ENCODE data around the gene SDC4. TPM values are rescaled to one million over a fixed set of nuclear protein-coding genes. Genes with fewer than 3 reads are reported as not detected.

Gene SDC4
- total RNA-seq, 3 donors from 2014 or later = 114 to 145 (median 122) TPM

DNA sequence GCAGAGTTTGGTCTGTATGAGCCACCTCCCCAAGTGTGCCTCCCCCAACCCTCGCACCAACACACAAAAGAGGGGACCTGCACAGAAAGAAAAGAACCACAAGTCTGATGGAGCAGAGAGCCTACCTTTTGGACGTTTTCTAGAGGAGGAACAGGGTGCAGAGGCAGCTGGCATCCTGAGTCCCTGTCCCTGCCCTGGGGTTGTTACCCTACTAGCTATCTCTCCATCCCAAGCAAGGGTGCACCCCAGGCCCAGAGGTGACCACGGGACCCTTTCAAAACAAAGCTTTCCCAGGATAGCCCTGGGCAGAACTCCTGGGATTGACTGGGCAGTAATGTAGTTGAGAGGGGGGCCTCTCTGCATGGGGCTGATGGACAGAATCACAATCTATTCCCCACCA is 30.4 kb downstream of the SDC4 start:
- Histone ChIP-seq H3K9me3 (no peaks in the 10 kb centered on the region), H3K36me3 (ENCODE audit: low read depth) (no peaks in the 10 kb centered on the region), H3K4me3 (no peak overlapping the region), H3K4me1 (ENCODE audit: low read depth) (peaks cover 26% of the 10 kb centered on the region)
- TF ChIP-seq, protein P1, sequence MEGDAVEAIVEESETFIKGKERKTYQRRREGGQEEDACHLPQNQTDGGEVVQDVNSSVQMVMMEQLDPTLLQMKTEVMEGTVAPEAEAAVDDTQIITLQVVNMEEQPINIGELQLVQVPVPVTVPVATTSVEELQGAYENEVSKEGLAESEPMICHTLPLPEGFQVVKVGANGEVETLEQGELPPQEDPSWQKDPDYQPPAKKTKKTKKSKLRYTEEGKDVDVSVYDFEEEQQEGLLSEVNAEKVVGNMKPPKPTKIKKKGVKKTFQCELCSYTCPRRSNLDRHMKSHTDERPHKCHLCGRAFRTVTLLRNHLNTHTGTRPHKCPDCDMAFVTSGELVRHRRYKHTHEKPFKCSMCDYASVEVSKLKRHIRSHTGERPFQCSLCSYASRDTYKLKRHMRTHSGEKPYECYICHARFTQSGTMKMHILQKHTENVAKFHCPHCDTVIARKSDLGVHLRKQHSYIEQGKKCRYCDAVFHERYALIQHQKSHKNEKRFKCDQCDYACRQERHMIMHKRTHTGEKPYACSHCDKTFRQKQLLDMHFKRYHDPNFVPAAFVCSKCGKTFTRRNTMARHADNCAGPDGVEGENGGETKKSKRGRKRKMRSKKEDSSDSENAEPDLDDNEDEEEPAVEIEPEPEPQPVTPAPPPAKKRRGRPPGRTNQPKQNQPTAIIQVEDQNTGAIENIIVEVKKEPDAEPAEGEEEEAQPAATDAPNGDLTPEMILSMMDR (IDR thresholded peaks at IDR 0.05) = no peak
- intact Hi-C loops (cut with DNase I, micrococcal nuclease) = loop anchor here in 1 of 2 donors (10.0 kb wide), 1 partner anchor 457 kb away; no protein-coding TSS in a partner anchor
- DNase-seq (no peak), ATAC-seq (no peak)

DNA sequence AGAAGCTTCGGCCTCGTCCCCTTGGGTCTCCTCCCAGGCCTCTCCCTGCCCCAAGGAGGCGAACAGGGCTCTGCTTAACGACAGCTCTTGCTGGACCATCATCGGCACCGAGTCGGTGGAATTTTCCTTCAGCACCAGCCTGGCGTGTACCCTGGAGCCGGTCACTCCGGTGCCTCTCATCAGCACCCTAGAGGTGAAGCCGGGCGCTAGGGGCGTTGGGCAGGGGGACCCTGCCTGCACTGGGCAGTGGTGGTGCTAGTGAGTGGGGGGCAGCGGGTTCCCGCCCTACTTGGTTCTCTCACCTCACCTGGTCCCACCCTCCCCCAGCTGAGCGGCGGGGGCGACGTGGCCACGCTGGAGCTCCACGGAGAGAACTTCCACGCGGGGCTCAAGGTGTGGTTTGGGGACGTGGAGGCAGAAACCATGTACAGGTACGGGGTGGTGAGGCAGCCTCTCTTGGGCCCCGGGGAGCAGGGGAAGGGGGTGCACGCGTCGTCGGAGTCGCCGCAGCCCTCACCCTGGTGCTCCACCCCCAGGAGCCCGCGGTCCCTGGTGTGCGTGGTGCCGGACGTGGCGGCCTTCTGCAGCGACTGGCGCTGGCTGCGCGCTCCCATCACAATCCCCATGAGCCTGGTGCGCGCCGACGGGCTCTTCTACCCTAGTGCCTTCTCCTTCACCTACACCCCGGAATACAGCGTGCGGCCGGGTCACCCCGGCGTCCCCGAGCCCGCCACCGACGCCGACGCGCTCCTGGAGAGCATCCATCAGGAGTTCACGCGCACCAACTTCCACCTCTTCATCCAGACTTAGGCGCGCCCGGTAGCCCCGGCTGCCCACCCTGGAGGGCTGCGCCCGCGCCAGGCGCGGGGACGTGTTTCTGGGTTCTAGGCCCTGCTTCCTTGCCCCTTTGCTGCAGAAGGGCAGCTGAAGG is 31.8 kb downstream of the SDC4 start:
- no peak overlapping the region for H3K4me3 ChIP-seq
- no peak for ATAC-seq
- TF ChIP-seq, protein P1 (IDR thresholded peaks at IDR 0.05) = no peak
- H3K9me3 ChIP-seq = no peaks in the 10 kb centered on the region
- no peak for DNase-seq
- intact Hi-C loops (cut with DNase I, micrococcal nuclease) = loop anchor here in 1 of 2 donors (10.0 kb wide), 1 partner anchor 458 kb away; no protein-coding TSS in a partner anchor
- peaks cover 12% of the 10 kb centered on the region for H3K4me1 ChIP-seq (ENCODE audit: low read depth)
- no peaks in the 10 kb centered on the region for H3K36me3 ChIP-seq (ENCODE audit: low read depth)

DNA sequence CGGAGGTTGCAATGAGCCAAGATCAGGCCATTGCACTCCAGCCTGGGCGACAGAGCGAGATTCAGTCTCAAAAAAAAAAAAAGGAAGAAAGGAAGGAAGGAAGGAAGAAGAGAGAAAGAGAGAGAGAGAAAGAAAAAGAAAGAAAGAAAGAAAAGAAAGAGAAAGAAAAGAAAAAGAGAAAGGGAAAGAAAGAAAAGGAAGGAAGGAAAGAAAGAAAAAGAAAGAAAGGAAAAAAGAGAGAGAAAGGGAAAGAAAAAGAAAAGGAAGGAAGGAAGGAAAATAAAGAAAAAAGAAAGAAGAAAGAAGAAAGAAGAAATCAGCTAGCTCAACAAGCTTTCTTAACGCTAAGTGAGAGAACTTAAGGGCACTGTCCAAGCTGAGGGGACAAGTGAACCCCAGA is 32.6 kb downstream of the SDC4 start:
- Histone ChIP-seq H3K4me3 (no peak overlapping the region), H3K36me3 (ENCODE audit: low read depth) (no peaks in the 10 kb centered on the region), H3K9me3 (no peaks in the 10 kb centered on the region), H3K4me1 (ENCODE audit: low read depth) (peaks cover 6% of the 10 kb centered on the region)
- intact Hi-C loops (cut with DNase I, micrococcal nuclease) = loop anchor here in 1 of 2 donors (10.0 kb wide), 1 partner anchor 459 kb away; no protein-coding TSS in a partner anchor
- ATAC-seq = no peak
- TF ChIP-seq, protein P1 (IDR thresholded peaks at IDR 0.05) = no peak
- no peak for DNase-seq

DNA sequence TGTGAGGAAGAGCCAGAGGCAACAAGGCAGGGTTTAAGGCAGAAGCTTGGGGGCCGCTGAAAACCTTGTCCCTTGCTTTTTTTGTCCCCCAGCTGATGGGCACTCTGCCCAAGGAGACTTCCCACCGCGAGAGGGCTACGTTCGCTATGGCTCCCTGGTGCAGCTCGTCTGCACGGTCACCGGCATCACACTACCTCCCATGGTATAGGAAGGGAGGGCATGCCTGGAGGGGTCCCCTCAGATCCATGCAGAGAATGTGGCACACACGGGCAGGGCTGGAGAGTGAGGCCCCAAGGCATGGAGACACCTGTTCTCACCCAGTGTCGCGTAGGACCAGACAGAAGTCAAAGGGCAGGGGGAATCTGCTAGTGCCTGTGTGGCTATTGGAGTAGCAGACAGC is 34.3 kb downstream of the SDC4 start:
- Histone ChIP-seq H3K9me3 (no peaks in the 10 kb centered on the region), H3K4me3 (no peak overlapping the region), H3K36me3 (ENCODE audit: low read depth) (no peaks in the 10 kb centered on the region), H3K4me1 (ENCODE audit: low read depth) (no peaks in the 10 kb centered on the region)
- DNase-seq (no peak), ATAC-seq (no peak)
- intact Hi-C loops (cut with DNase I, micrococcal nuclease) = loop anchor here in 1 of 2 donors (10.0 kb wide), 1 partner anchor 461 kb away; no protein-coding TSS in a partner anchor
- TF ChIP-seq, protein P1 (IDR thresholded peaks at IDR 0.05) = no peak

DNA sequence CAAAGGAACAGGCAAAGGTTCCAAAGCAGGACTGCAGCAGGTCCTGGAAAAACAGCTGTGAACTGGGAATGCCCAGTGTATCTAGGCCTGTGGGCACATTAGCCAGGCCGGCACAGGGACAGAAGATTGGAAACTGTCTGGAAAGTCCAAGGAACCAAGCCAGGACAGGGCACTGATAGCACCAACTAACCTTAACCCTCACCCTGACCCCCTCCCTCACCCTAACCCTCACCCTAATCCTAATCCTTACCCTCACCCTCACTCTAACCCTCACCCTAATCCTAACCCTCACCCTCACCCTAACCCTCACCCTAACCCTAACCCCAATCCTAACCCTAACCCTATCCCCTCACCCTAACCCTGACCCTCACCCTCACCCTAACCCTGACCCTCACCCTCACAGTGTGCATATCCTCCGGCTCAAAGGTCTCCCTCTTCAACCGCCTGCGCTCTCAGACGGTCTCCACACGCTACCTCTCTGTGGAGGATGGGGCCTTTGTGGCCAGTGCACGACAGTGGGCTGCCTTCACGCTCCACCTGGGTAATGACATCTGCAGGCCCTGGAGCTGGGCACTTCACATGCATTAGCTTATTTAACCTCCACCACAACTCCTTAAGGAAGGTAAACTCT is 35.0 kb downstream of the SDC4 start:
- Histone ChIP-seq H3K4me3 (no peak overlapping the region), H3K36me3 (ENCODE audit: low read depth) (no peaks in the 10 kb centered on the region), H3K4me1 (ENCODE audit: low read depth) (no peaks in the 10 kb centered on the region), H3K9me3 (no peaks in the 10 kb centered on the region)
- TF ChIP-seq, protein P1 (IDR thresholded peaks at IDR 0.05) = no peak
- intact Hi-C loops (cut with DNase I, micrococcal nuclease) = loop anchor here in 1 of 2 donors (10.0 kb wide), 1 partner anchor 462 kb away; no protein-coding TSS in a partner anchor
- no peak for ATAC-seq
- no peak for DNase-seq

Data from mucosa of descending colon (tissue), 3 donors.